GM21367 (cell line): ENCODE measurements around the gene NUMB.

Experiments used
- ATAC-seq: cut with Tn5 transposase; IDR thresholded peaks from one replicate; pipeline ENCODE4 v1.9.1; 2021; ENCODE audit not compliant: unreplicated experiment

Gene NUMB

GRCh38 chr14:73458183-73458976 lies at the start of gene NUMB:
Gene NUMB, minus strand, starts transcription at chr14:73458546. Its CDS starts 102,795 bp downstream, at chr14:73355751.
- ATAC-seq = peak; percentile 81

GRCh38 chr14:73503648-73504047 lies 45.3 kb upstream of the NUMB start:
- ATAC-seq = no peak

- ATAC-seq = no peak
Observed at GRCh38 chr14:73502017-73502619, 43.8 kb upstream of the NUMB start.

GRCh38 chr14:73500360-73500759 lies 42.0 kb upstream of the NUMB start:
- ATAC-seq = no peak

- ATAC-seq = no peak
Observed at GRCh38 chr14:73494593-73494992, 36.2 kb upstream of the NUMB start.

GRCh38 chr14:73492670-73493069 lies 34.3 kb upstream of the NUMB start:
- no peak for ATAC-seq

GRCh38 chr14:73492043-73492552 lies 33.8 kb upstream of the NUMB start:
- no peak for ATAC-seq

- ATAC-seq = peak; percentile 31
Observed at GRCh38 chr14:73491256-73492042, 33.1 kb upstream of the NUMB start.

GRCh38 chr14:73489481-73490175 lies 31.3 kb upstream of the NUMB start:
- no peak for ATAC-seq

- no peak for ATAC-seq
Observed at GRCh38 chr14:73478684-73479083, 20.3 kb upstream of the NUMB start.

GRCh38 chr14:73477618-73478266 lies 19.4 kb upstream of the NUMB start:
- peak; percentile 62 for ATAC-seq

- ATAC-seq = no peak
Observed at GRCh38 chr14:73476451-73476931, 18.1 kb upstream of the NUMB start.

GRCh38 chr14:73474952-73475351 lies 16.6 kb upstream of the NUMB start:
- no peak for ATAC-seq

- ATAC-seq = no peak
Observed at GRCh38 chr14:73472185-73473114, 14.1 kb upstream of the NUMB start.

- ATAC-seq = no peak
Observed at GRCh38 chr14:73471582-73472184, 13.3 kb upstream of the NUMB start.

- ATAC-seq = no peak
Observed at GRCh38 chr14:73468828-73469375, 10.6 kb upstream of the NUMB start.

- no peak for ATAC-seq
Observed at GRCh38 chr14:73467800-73468199, 9.5 kb upstream of the NUMB start.

GRCh38 chr14:73467377-73467776 lies 9.0 kb upstream of the NUMB start:
- no peak for ATAC-seq

GRCh38 chr14:73466861-73467260 lies 8.5 kb upstream of the NUMB start:
- no peak for ATAC-seq
